GM10248 (cell line): ENCODE measurements around the gene ELF2.

Source experiments
- CTCF ChIA-PET: fragments of 300-600 bp; sonication (Branson Sonifier 250); formaldehyde crosslinking; extraction: SDS; loops from one replicate; lab custom pipeline; 2021; ENCODE audit warnings: antibody characterized with exemption; lab: Yijun Ruan, JAX
- POLR2A ChIA-PET: fragments of 350-650 bp; sonication (Branson Sonifier 250); formaldehyde crosslinking; extraction: SDS; loops from one replicate; lab custom pipeline; 2020; ENCODE audit warnings: antibody characterized with exemption; lab: Yijun Ruan, JAX
- DNase-seq: peaks from one replicate; pipeline ENCODE4 v3.0.0; 2012; ENCODE audit errors: extremely low spot score
- TF ChIP-seq, protein P1 (sequence below): IDR thresholded peaks from 2 replicates; pipeline ENCODE4 v1.5.1; 2012; ENCODE audit warnings: mild to moderate bottlenecking, low read depth; ENCODE audit errors: extremely low read depth, missing control alignments, control extremely low read depth

ELF2 gene

GRCh38 chr4:139177049-139177868, at the start of gene ELF2:
ELF2 (minus strand) TSS chr4:139177218; CDS start chr4:139137701, 39,517 bp downstream.
- ChIA-PET CTCF (interaction anchor here (0.8 to 3.2 kb wide), 12 partner anchors 10 to 147 kb away, joined by 3 to 19 read pairs (median 4); partner anchors contain the start of gene NAA15), POLR2A (interaction anchor here (0.5 to 2.1 kb wide), 11 partner anchors 9 to 168 kb away, joined by 3 to 8 read pairs (median 5); partner anchors contain the start of gene NAA15)
- TF ChIP-seq, protein P1, sequence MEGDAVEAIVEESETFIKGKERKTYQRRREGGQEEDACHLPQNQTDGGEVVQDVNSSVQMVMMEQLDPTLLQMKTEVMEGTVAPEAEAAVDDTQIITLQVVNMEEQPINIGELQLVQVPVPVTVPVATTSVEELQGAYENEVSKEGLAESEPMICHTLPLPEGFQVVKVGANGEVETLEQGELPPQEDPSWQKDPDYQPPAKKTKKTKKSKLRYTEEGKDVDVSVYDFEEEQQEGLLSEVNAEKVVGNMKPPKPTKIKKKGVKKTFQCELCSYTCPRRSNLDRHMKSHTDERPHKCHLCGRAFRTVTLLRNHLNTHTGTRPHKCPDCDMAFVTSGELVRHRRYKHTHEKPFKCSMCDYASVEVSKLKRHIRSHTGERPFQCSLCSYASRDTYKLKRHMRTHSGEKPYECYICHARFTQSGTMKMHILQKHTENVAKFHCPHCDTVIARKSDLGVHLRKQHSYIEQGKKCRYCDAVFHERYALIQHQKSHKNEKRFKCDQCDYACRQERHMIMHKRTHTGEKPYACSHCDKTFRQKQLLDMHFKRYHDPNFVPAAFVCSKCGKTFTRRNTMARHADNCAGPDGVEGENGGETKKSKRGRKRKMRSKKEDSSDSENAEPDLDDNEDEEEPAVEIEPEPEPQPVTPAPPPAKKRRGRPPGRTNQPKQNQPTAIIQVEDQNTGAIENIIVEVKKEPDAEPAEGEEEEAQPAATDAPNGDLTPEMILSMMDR, result no peak
- peak; percentile 93 for DNase-seq

- POLR2A ChIA-PET, result no interaction called here
- DNase-seq, result no peak
- TF ChIP-seq, protein P1, result no peak
- CTCF ChIA-PET, result interaction anchor here (1.0 to 3.3 kb wide), 7 partner anchors 9 to 194 kb away, joined by 3 to 12 read pairs (median 4); no protein-coding TSS in a partner anchor
Observed at GRCh38 chr4:139223682-139224317, 46.8 kb upstream of the ELF2 start.

DNA sequence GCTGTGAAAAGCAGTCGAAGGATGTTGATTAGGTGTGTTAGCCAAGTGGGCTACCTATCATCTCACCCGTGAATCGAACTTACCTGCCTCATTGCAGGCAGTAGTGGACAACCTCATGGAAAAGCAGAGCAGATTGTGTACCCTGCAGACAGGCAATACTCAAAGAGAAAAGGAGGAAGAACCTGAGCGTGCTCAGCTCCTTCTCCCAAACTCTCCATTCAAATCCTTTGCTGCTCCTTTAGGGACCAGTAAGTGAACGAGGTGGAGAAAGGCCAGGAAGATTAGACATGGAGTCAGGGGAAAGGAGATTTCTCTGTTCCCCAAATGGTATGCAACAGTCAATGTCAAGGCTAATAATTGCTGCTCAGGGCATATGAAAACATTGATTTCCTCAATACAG, 45.2 kb upstream of the ELF2 start:
- TF ChIP-seq, protein P1, result no peak
- ChIA-PET POLR2A (no interaction called here), CTCF (interaction anchor here (1.1 to 2.1 kb wide), 2 partner anchors 9 to 12 kb away, joined by 3 to 4 read pairs; no protein-coding TSS in a partner anchor)
- no peak for DNase-seq

DNA sequence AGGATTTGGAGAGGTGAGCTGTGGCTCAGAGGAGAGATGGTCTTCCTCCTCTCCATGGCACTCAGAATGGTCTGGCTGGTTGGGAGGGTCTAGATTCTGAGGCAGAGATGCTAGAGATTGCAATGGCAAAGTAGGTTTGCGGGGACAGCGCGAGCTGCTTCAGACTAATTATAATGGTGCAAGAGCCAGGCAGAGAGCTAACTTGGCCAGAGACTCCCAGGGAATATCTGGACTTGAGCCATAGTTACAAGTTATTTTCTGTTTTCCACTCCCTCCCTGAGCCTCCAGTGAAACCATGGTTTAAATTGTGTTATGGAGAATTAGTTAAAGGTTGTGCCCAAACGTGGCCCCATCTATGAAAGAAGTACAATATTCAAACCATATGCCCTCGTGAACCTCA, 44.7 kb upstream of the ELF2 start:
- no peak for DNase-seq
- ChIA-PET POLR2A (no interaction called here), CTCF (interaction anchor here (1.1 to 2.1 kb wide), 2 partner anchors 9 to 13 kb away, joined by 3 to 4 read pairs; no protein-coding TSS in a partner anchor)
- TF ChIP-seq, protein P1, result no peak

GRCh38 chr4:139219450-139220055, 42.5 kb upstream of the ELF2 start:
- TF ChIP-seq, protein P1, result no peak
- DNase-seq, result no peak
- POLR2A ChIA-PET, result no interaction called here
- CTCF ChIA-PET, result interaction anchor here (0.5 to 2.4 kb wide), 6 partner anchors 8 to 189 kb away, joined by 3 to 11 read pairs (median 4); no protein-coding TSS in a partner anchor
